Measurements from ENCODE around the gene CYB5A. TPM values are rescaled to one million over a fixed set of nuclear protein-coding genes. Genes with fewer than 3 reads are reported as not detected.

Gene CYB5A
- polyA plus RNA-seq, 1 of the 3 experiments (the other 2 are of a cell fraction), result 42.1 TPM

DNA sequence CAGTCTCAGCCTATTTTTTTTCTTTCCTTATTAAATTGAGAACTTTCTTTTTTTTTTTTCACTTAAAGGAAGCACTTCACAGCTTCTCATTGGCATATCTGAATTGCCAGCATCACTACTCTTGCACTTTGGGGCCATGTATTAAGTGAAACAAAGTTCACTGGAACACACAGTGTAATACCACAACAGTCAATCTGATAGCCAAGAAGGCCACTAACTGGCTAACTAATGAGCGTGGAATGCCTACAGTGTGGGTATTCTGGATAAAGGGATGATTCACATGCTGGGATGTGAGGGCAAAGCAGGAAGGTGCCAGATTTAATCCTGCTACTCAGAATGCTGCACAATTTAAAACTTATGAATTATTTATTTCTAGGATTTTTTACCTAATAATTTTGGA, 12.2 kb upstream of the CYB5A start:
- ChIA-PET CTCF (no interaction called here), POLR2A (no interaction called here)
- no peaks in the 10 kb centered on the region for H3K79me2 ChIP-seq (ENCODE audit: insufficient read depth)
- H2AFZ ChIP-seq (ENCODE audit: low read depth), result no peak overlapping the region
- H4K20me1 ChIP-seq (ENCODE audit: insufficient read depth), result no peaks in the 10 kb centered on the region
- H3K27me3 ChIP-seq (ENCODE audit: insufficient read depth), result peaks cover 6% of the 10 kb centered on the region; the same call in 1 of the 2 replicates
- no peak overlapping the region for H3K4me2 ChIP-seq
- TF ChIP-seq, protein P1, sequence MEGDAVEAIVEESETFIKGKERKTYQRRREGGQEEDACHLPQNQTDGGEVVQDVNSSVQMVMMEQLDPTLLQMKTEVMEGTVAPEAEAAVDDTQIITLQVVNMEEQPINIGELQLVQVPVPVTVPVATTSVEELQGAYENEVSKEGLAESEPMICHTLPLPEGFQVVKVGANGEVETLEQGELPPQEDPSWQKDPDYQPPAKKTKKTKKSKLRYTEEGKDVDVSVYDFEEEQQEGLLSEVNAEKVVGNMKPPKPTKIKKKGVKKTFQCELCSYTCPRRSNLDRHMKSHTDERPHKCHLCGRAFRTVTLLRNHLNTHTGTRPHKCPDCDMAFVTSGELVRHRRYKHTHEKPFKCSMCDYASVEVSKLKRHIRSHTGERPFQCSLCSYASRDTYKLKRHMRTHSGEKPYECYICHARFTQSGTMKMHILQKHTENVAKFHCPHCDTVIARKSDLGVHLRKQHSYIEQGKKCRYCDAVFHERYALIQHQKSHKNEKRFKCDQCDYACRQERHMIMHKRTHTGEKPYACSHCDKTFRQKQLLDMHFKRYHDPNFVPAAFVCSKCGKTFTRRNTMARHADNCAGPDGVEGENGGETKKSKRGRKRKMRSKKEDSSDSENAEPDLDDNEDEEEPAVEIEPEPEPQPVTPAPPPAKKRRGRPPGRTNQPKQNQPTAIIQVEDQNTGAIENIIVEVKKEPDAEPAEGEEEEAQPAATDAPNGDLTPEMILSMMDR (IDR thresholded peaks at IDR 0.05), result no peak
- TF ChIP-seq FOSL2 (IDR thresholded peaks at IDR 0.05; ENCODE audit: borderline replicate concordance, low read depth), result peak; percentile 20; the same call in 1 of the 2 replicates
- H3K4me1 ChIP-seq (ENCODE audit: control insufficient read depth in 1 of 2, insufficient read depth in 2 of 2, low read depth in 1 of 2, low read length in 1 of 2), result no peaks in the 10 kb centered on the region; a peak in 1 of 4 replicates
- H3K4me3 ChIP-seq (ENCODE audit: low read depth in 2 of 2, low read length in 1 of 2), result no peak overlapping the region
- H3K36me3 ChIP-seq (replicated peaks in 1 of 2; ENCODE audit: control insufficient read depth in 1 of 2, insufficient read depth in 2 of 2, low read length in 1 of 2), result no peaks in the 10 kb centered on the region
- H3F3A ChIP-seq (replicated peaks; ENCODE audit: insufficient read depth), result no peaks in the 10 kb centered on the region
- WGBS (ENCODE audit: low lambda C conversion rate), result 18% methylated on average over 1 of the region's 1 CpG
- DNase-seq, result no peak
- H3K9ac ChIP-seq, result no peak overlapping the region
- H3K9me3 ChIP-seq, result no peaks in the 10 kb centered on the region
- no peaks in the 10 kb centered on the region for H3K9me2 ChIP-seq
- H3K27ac ChIP-seq (ENCODE audit: low read depth in 2 of 2, low read length in 1 of 2), result no peak overlapping the region

GRCh38 chr18:74303306-74303705, 11.5 kb upstream of the CYB5A start:
- no peaks in the 10 kb centered on the region for H3K9me3 ChIP-seq
- WGBS (ENCODE audit: low lambda C conversion rate), result 29% methylated on average over 5 of the region's 5 CpGs
- H3K27ac ChIP-seq (ENCODE audit: low read depth in 2 of 2, low read length in 1 of 2), result no peak overlapping the region
- no peaks in the 10 kb centered on the region for H4K20me1 ChIP-seq (ENCODE audit: insufficient read depth)
- H3K4me1 ChIP-seq (ENCODE audit: control insufficient read depth in 1 of 2, insufficient read depth in 2 of 2, low read depth in 1 of 2, low read length in 1 of 2), result no peaks in the 10 kb centered on the region; a peak in 1 of 4 replicates
- H3K27me3 ChIP-seq (ENCODE audit: insufficient read depth), result peaks cover 6% of the 10 kb centered on the region; the same call in 1 of the 2 replicates
- H2AFZ ChIP-seq (ENCODE audit: low read depth), result no peak overlapping the region
- H3K9me2 ChIP-seq, result no peaks in the 10 kb centered on the region
- CTCF ChIA-PET, result interaction anchor here (0.8 kb wide), 1 partner anchor 36 kb away, joined by 3 read pairs; no protein-coding TSS in a partner anchor
- H3K4me3 ChIP-seq (ENCODE audit: low read depth in 2 of 2, low read length in 1 of 2), result no peak overlapping the region
- no peaks in the 10 kb centered on the region for H3K79me2 ChIP-seq (ENCODE audit: insufficient read depth)
- no peaks in the 10 kb centered on the region for H3K36me3 ChIP-seq (replicated peaks in 1 of 2; ENCODE audit: control insufficient read depth in 1 of 2, insufficient read depth in 2 of 2, low read length in 1 of 2)
- no peak for DNase-seq
- no peak overlapping the region for H3K9ac ChIP-seq
- TF ChIP-seq, protein P2, sequence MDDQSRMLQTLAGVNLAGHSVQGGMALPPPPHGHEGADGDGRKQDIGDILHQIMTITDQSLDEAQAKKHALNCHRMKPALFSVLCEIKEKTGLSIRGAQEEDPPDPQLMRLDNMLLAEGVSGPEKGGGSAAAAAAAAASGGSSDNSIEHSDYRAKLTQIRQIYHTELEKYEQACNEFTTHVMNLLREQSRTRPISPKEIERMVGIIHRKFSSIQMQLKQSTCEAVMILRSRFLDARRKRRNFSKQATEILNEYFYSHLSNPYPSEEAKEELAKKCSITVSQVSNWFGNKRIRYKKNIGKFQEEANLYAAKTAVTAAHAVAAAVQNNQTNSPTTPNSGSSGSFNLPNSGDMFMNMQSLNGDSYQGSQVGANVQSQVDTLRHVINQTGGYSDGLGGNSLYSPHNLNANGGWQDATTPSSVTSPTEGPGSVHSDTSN (IDR thresholded peaks at IDR 0.05), result no peak
- TF ChIP-seq JUND (IDR thresholded peaks at IDR 0.05) (no peak), USF1 (IDR thresholded peaks at IDR 0.05; ENCODE audit: borderline replicate concordance, low read depth) (no peak), RXRA (IDR thresholded peaks at IDR 0.05; ENCODE audit: borderline replicate concordance, low read depth) (no peak), NFIC (IDR thresholded peaks at IDR 0.05; ENCODE audit: borderline replicate concordance) (no peak), CHD2 (IDR thresholded peaks at IDR 0.05; ENCODE audit: low read length, partially characterized antibody) (no peak), RAD21 (IDR thresholded peaks at IDR 0.05; ENCODE audit: low read length) (no peak), RCOR1 (IDR thresholded peaks at IDR 0.05; ENCODE audit: low read length) (no peak), FOXJ3 (CRISPR knock-in tag; IDR thresholded peaks at IDR 0.05) (no peak), GATA2 (CRISPR knock-in tag; IDR thresholded peaks at IDR 0.05) (no peak), GABPA (IDR thresholded peaks at IDR 0.05; ENCODE audit: low read depth) (no peak)
- TF ChIP-seq, protein P3, sequence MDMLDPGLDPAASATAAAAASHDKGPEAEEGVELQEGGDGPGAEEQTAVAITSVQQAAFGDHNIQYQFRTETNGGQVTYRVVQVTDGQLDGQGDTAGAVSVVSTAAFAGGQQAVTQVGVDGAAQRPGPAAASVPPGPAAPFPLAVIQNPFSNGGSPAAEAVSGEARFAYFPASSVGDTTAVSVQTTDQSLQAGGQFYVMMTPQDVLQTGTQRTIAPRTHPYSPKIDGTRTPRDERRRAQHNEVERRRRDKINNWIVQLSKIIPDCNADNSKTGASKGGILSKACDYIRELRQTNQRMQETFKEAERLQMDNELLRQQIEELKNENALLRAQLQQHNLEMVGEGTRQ (IDR thresholded peaks at IDR 0.05; ENCODE audit: borderline replicate concordance, low read depth, low read length), result no peak
- TF ChIP-seq, protein P4, sequence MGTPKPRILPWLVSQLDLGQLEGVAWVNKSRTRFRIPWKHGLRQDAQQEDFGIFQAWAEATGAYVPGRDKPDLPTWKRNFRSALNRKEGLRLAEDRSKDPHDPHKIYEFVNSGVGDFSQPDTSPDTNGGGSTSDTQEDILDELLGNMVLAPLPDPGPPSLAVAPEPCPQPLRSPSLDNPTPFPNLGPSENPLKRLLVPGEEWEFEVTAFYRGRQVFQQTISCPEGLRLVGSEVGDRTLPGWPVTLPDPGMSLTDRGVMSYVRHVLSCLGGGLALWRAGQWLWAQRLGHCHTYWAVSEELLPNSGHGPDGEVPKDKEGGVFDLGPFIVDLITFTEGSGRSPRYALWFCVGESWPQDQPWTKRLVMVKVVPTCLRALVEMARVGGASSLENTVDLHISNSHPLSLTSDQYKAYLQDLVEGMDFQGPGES (IDR thresholded peaks at IDR 0.05; ENCODE audit: low read depth, low read length), result no peak
- no peaks in the 10 kb centered on the region for H3F3A ChIP-seq (replicated peaks; ENCODE audit: insufficient read depth)
- POLR2A ChIA-PET, result no interaction called here
- no peak overlapping the region for H3K4me2 ChIP-seq
